Left ventricle myocardium inferior (tissue), 1 donor: ENCODE data around the gene BGN. TPM values are rescaled to one million over a fixed set of nuclear protein-coding genes. Genes with fewer than 3 reads are reported as not detected.

Experiments
- DNase-seq: peaks from one replicate; pipeline ENCODE4 v3.0.0-alpha.2; 2020
- H3K27ac ChIP-seq: fragments of 200-600 bp; replicated peaks from 2 replicates; pipeline ENCODE4 v1.8.0; 2021
- H3K27me3 ChIP-seq: fragments of 200-600 bp; 2 replicates; pipeline ENCODE4 v1.8.0; 2021; ENCODE audit warnings: low read depth
- H3K36me3 ChIP-seq: fragments of 200-600 bp; 2 replicates; pipeline ENCODE4 v1.8.0; 2021
- H3K4me1 ChIP-seq: fragments of 200-600 bp; 2 replicates; pipeline ENCODE4 v1.8.0; 2021
- H3K4me3 ChIP-seq: fragments of 200-600 bp; 2 replicates; pipeline ENCODE4 v1.8.0; 2021; ENCODE audit warnings: mild to moderate bottlenecking, moderate library complexity
- H3K9me3 ChIP-seq: fragments of 200-600 bp; replicated peaks from 2 replicates; pipeline ENCODE4 v1.8.0; 2021
- CTCF ChIP-seq: fragments of 200-600 bp; IDR thresholded peaks from 2 replicates; pipeline ENCODE4 v1.8.0; 2021; ENCODE audit warnings: antibody characterized with exemption, mild to moderate bottlenecking, borderline replicate concordance
- intact Hi-C: fragments of 100-400 bp; cut with micrococcal nuclease; formaldehyde crosslinking; loops from one replicate; pipeline ENCODE4 v1.11.0; 2022
- total RNA-seq: library from RNA; stranded (reverse); fragmentation: NEBNext Ultra II Directional; extraction: Animal tissue kit (Norgen Biotek cat#: 25700); gene quantifications from one replicate; pipeline ENCODE4 v1.2.1, GENCODE V29; 2021
- donor health status: DM: no; HTN: yes; CAD: no; lungs with severe emphysema.

The BGN gene
- total RNA-seq, 1 donor from 2014 or later: 84.3 TPM

GRCh38 chrX:153500676-153501280 is 6.0 kb downstream of the BGN start:
- no peaks in the 10 kb centered on the region for H3K9me3 ChIP-seq
- peaks cover 14% of the 10 kb centered on the region for H3K4me1 ChIP-seq
- no peaks in the 10 kb centered on the region for H3K36me3 ChIP-seq
- H3K27me3 ChIP-seq: peaks cover 2% of the 10 kb centered on the region
- no peak for DNase-seq
- no peak overlapping the region for H3K4me3 ChIP-seq
- intact Hi-C loops: no loop called here
- H3K27ac ChIP-seq: no peak overlapping the region
- TF ChIP-seq CTCF: no peak

GRCh38 chrX:153501530-153501929 is 6.8 kb downstream of the BGN start:
- Histone ChIP-seq H3K4me3 (no peak overlapping the region), H3K36me3 (no peaks in the 10 kb centered on the region), H3K27me3 (no peaks in the 10 kb centered on the region), H3K27ac (no peak overlapping the region), H3K4me1 (peaks cover 9% of the 10 kb centered on the region), H3K9me3 (no peaks in the 10 kb centered on the region)
- DNase-seq: no peak
- TF ChIP-seq CTCF: no peak
- intact Hi-C loops: no loop called here

- Histone ChIP-seq H3K4me1 (peaks cover 9% of the 10 kb centered on the region), H3K4me3 (no peak overlapping the region), H3K36me3 (no peaks in the 10 kb centered on the region), H3K9me3 (no peaks in the 10 kb centered on the region), H3K27me3 (no peaks in the 10 kb centered on the region), H3K27ac (no peak overlapping the region)
- no peak for DNase-seq
- no peak for TF ChIP-seq CTCF
- intact Hi-C loops: no loop called here
Measured at GRCh38 chrX:153502131-153502530, 7.4 kb downstream of the BGN start.

- no peak for DNase-seq
- intact Hi-C loops: no loop called here
Measured at GRCh38 chrX:153502796-153503195, 8.0 kb downstream of the BGN start.

GRCh38 chrX:153504445-153505016 is 9.8 kb downstream of the BGN start:
- Histone ChIP-seq H3K36me3 (no peaks in the 10 kb centered on the region), H3K27me3 (no peaks in the 10 kb centered on the region), H3K27ac (no peak overlapping the region), H3K9me3 (no peaks in the 10 kb centered on the region), H3K4me3 (no peak overlapping the region), H3K4me1 (peaks cover 8% of the 10 kb centered on the region)
- intact Hi-C loops: loop anchor here (5.0 kb wide), 1 partner anchor 42 kb away; no protein-coding TSS in a partner anchor
- DNase-seq: no peak
- no peak for TF ChIP-seq CTCF

More at GRCh38 chrX:153502796-153503195, 8.0 kb downstream of the BGN start:
- no peaks in the 10 kb centered on the region for H3K27me3 ChIP-seq
- H3K4me1 ChIP-seq: peaks cover 9% of the 10 kb centered on the region
- no peaks in the 10 kb centered on the region for H3K9me3 ChIP-seq
- H3K4me3 ChIP-seq: no peak overlapping the region
- H3K27ac ChIP-seq: no peak overlapping the region
- no peak for TF ChIP-seq CTCF
- H3K36me3 ChIP-seq: no peaks in the 10 kb centered on the region
